Endometrial microvascular endothelial cells (primary cell): Measurements from ENCODE around the gene TARBP2. TPM values are rescaled to one million over a fixed set of nuclear protein-coding genes. Genes with fewer than 3 reads are reported as not detected.
"Not testable (repeated sequence)": the region's sequence is repeated elsewhere in the genome, so short reads cannot be mapped to it uniquely, and the experiment has no call there.

ENCODE experiments used
- in situ Hi-C: cut with HindIII; loops from 2 replicates; pipeline ENCODE4 v1.10.0; 2017; ENCODE audit warnings: low sequenced_read_pairs, low pct_unique_long_range_greater_than_20kb; ENCODE audit errors: inconsistent ontology term
- total RNA-seq: library from RNA; depleted of rRNA; stranded (reverse); fragments of >200 nt; gene quantifications from one replicate; pipeline ENCODE4 v1.2.3, GENCODE V29; 2015; ENCODE audit errors: inconsistent ontology term

TARBP2 gene
- total RNA-seq, 1 donor from 2014 or later: 43.3 TPM

GRCh38 chr12:53468282-53468681 lies 32.8 kb upstream of the TARBP2 start:
- in situ Hi-C loops: no loop called here

- in situ Hi-C loops: no loop called here
Measured at GRCh38 chr12:53472056-53472582, 29.0 kb upstream of the TARBP2 start.

- in situ Hi-C loops: no loop called here
Measured at GRCh38 chr12:53474077-53474476, 27.0 kb upstream of the TARBP2 start.

- in situ Hi-C loops: no loop called here
Measured at GRCh38 chr12:53474819-53475218, 26.3 kb upstream of the TARBP2 start.

- in situ Hi-C loops: no loop called here
Measured at GRCh38 chr12:53476769-53477209, 24.3 kb upstream of the TARBP2 start.

- in situ Hi-C loops: no loop called here
Measured at GRCh38 chr12:53478865-53479264, 22.2 kb upstream of the TARBP2 start.

- in situ Hi-C loops: no loop called here
Measured at GRCh38 chr12:53479331-53479730, 21.8 kb upstream of the TARBP2 start.

GRCh38 chr12:53480491-53481442 lies 20.3 kb upstream of the TARBP2 start:
- in situ Hi-C loops: no loop called here

- in situ Hi-C loops: not testable (repeated sequence)
Measured at GRCh38 chr12:53481458-53481857, 19.6 kb upstream of the TARBP2 start.

- in situ Hi-C loops: no loop called here
Measured at GRCh38 chr12:53481939-53482586, 19.0 kb upstream of the TARBP2 start.

- in situ Hi-C loops: no loop called here
Measured at GRCh38 chr12:53482626-53483168, 18.4 kb upstream of the TARBP2 start.

- in situ Hi-C loops: no loop called here
Measured at GRCh38 chr12:53483225-53483978, 17.7 kb upstream of the TARBP2 start.

- in situ Hi-C loops: no loop called here
Measured at GRCh38 chr12:53483979-53484377, 17.1 kb upstream of the TARBP2 start.

GRCh38 chr12:53484686-53485575 lies 16.2 kb upstream of the TARBP2 start:
- in situ Hi-C loops: no loop called here

- in situ Hi-C loops: no loop called here
Measured at GRCh38 chr12:53485955-53486735, 14.9 kb upstream of the TARBP2 start.

GRCh38 chr12:53486736-53487487 lies 14.2 kb upstream of the TARBP2 start:
- in situ Hi-C loops: no loop called here
